IMR-90 (cell line): ENCODE measurements around the gene LENG1. TPM values are rescaled to one million over a fixed set of nuclear protein-coding genes. Genes with fewer than 3 reads are reported as not detected.
A peak's percentile ranks its signal among the peaks of the same experiment; 100 is the strongest.

Source experiments
- ATAC-seq: fragments of 200-7000 bp; cut with Tn5 transposase; 2 replicates; pipeline ENCODE4 v1.9.1; 2020; ENCODE audit warnings: low read depth, mild to moderate bottlenecking, moderate library complexity
- BruUV-seq: library from RNA; stranded (reverse); fragments of 400-500 nt; replicated peaks from 2 replicates; lab custom pipeline; 2021; lab: Mats Ljungman, UMichigan
- CTCF ChIA-PET: fragments of 300-600 bp; formaldehyde crosslinking; extraction: SDS; loops from one replicate; lab custom pipeline; 2021; ENCODE audit warnings: antibody characterized with exemption; lab: Yijun Ruan, JAX
- POLR2A ChIA-PET: fragments of 300-600 bp; sonication (Branson Sonifier 250); formaldehyde crosslinking; loops from one replicate; lab custom pipeline; 2022; ENCODE audit warnings: antibody characterized with exemption; ENCODE audit not compliant: unreplicated experiment; lab: Charles Lee
- DNase-seq: peaks from one replicate; pipeline ENCODE4 v3.0.0; 2013
- H2AFZ ChIP-seq: replicated peaks from 2 replicates; pipeline ENCODE3; 2013; ENCODE audit warnings: low read length, mild to moderate bottlenecking; ENCODE audit not compliant: poor library complexity
- H2AK5ac ChIP-seq: 2 replicates; pipeline ENCODE4 v1.6.1; 2013; ENCODE audit warnings: low read depth, low read length, inconsistent platforms
- H2AK9ac ChIP-seq: replicated peaks from 2 replicates; pipeline ENCODE3; 2013; ENCODE audit warnings: mild to moderate bottlenecking, low read depth, low read length, moderate library complexity; ENCODE audit not compliant: poor library complexity
- H2BK120ac ChIP-seq: 2 replicates; pipeline ENCODE4 v1.6.1; 2013; ENCODE audit warnings: low read depth, low read length, inconsistent platforms
- H2BK15ac ChIP-seq: 3 replicates; pipeline ENCODE4 v1.6.1; 2013; ENCODE audit warnings: low read depth, low read length, inconsistent platforms
- H2BK20ac ChIP-seq: 2 replicates; pipeline ENCODE4 v1.6.1; 2013; ENCODE audit warnings: low read depth, mild to moderate bottlenecking, inconsistent platforms, low read length, moderate library complexity
- H2BK5ac ChIP-seq: 2 replicates; pipeline ENCODE4 v1.6.1; 2013; ENCODE audit warnings: mild to moderate bottlenecking, low read depth, low read length, inconsistent platforms; ENCODE audit not compliant: poor library complexity, severe bottlenecking
- H3K14ac ChIP-seq: replicated peaks from 2 replicates; pipeline ENCODE4 v1.6.1; 2013; ENCODE audit warnings: low read depth, low read length, inconsistent platforms
- H3K18ac ChIP-seq: 2 replicates; pipeline ENCODE4 v1.6.1; 2013; ENCODE audit warnings: low read depth, low read length, control low read depth
- H3K23ac ChIP-seq: 2 replicates; pipeline ENCODE4 v1.6.1; 2013; ENCODE audit warnings: low read depth, low read length, inconsistent platforms
- H3K27ac ChIP-seq: 2 replicates; pipeline ENCODE4 v1.5.1; 2013; ENCODE audit warnings: mild to moderate bottlenecking, control low read depth, low read length; ENCODE audit not compliant: insufficient read depth
- H3K27me3 ChIP-seq: 2 replicates; pipeline ENCODE4 v1.6.1; 2013; ENCODE audit warnings: low read length; ENCODE audit not compliant: control insufficient read depth, insufficient read depth
- H3K36me3 ChIP-seq: 2 replicates; pipeline ENCODE4 v1.6.1; 2013; ENCODE audit warnings: low read length, mixed read lengths; ENCODE audit not compliant: control insufficient read depth, insufficient read depth
- H3K4ac ChIP-seq: 2 replicates; pipeline ENCODE4 v1.6.1; 2013; ENCODE audit warnings: low read depth, low read length, inconsistent platforms
- H3K4me1 ChIP-seq: 2 replicates; pipeline ENCODE4 v1.6.1; 2013; ENCODE audit warnings: low read length, mixed read lengths; ENCODE audit not compliant: control insufficient read depth, insufficient read depth
- H3K4me2 ChIP-seq: 2 replicates; pipeline ENCODE4 v1.6.1; 2013; ENCODE audit warnings: low read depth, mild to moderate bottlenecking, control low read depth, low read length, moderate library complexity
- H3K4me3 ChIP-seq: 2 replicates; pipeline ENCODE4 v1.5.1; 2013; ENCODE audit warnings: low read depth, mild to moderate bottlenecking, control low read depth, low read length, moderate library complexity; ENCODE audit not compliant: insufficient read depth
- H3K56ac ChIP-seq: 2 replicates; pipeline ENCODE4 v1.6.1; 2013; ENCODE audit warnings: low read length, inconsistent platforms; ENCODE audit not compliant: insufficient read depth; ENCODE audit errors: extremely low read depth
- H3K79me1 ChIP-seq, 2 experiments: 2 replicates each; pipeline ENCODE4 v1.6.1; 2013; ENCODE audit warnings: low read length in 2 of 2, inconsistent platforms in 1 of 2, low read depth in 1 of 2
- H3K9ac ChIP-seq: 2 replicates; pipeline ENCODE4 v1.6.1; 2013; ENCODE audit warnings: low read depth, low read length, control low read depth
- H3K9me1 ChIP-seq: 2 replicates; pipeline ENCODE4 v1.6.1; 2013; ENCODE audit warnings: low read length, inconsistent platforms; ENCODE audit not compliant: insufficient read depth
- H3K9me3 ChIP-seq: 2 replicates; pipeline ENCODE4 v1.6.1; 2013; ENCODE audit warnings: low read length; ENCODE audit not compliant: control insufficient read depth, insufficient read depth
- H4K20me1 ChIP-seq: 2 replicates; pipeline ENCODE4 v1.6.1; 2013; ENCODE audit warnings: low read length, inconsistent platforms; ENCODE audit not compliant: insufficient read depth
- H4K5ac ChIP-seq: 2 replicates; pipeline ENCODE4 v1.6.1; 2013; ENCODE audit warnings: mild to moderate bottlenecking, low read depth, low read length, control low read depth
- H4K8ac ChIP-seq, 2 experiments: 2 replicates each; pipeline ENCODE4 v1.6.1; 2013; ENCODE audit warnings: low read depth in 2 of 2, low read length in 2 of 2, control low read depth in 1 of 2, inconsistent platforms in 1 of 2
- H4K91ac ChIP-seq: 2 replicates; pipeline ENCODE4 v1.6.1; 2013; ENCODE audit warnings: low read depth, low read length, inconsistent platforms; ENCODE audit not compliant: insufficient read depth
- CHD1 ChIP-seq: IDR thresholded peaks from 2 replicates; pipeline ENCODE4 v1.6.1; 2012; ENCODE audit warnings: low read depth, low read length, improper control_type of control experiment
- ELK1 ChIP-seq: fragments of 150-350 bp; IDR thresholded peaks from 2 replicates; pipeline ENCODE4 v1.6.1; 2016; ENCODE audit warnings: low read depth, mild to moderate bottlenecking, low read length, moderate library complexity, borderline replicate concordance
- MAFK ChIP-seq: IDR thresholded peaks from 2 replicates; pipeline ENCODE4 v1.6.1; 2012; ENCODE audit warnings: low read depth, low read length, improper control_type of control experiment
- RAD21 ChIP-seq: IDR thresholded peaks from 2 replicates; pipeline ENCODE4 v1.6.1; 2012; ENCODE audit warnings: low read length, improper control_type of control experiment
- SMC3 ChIP-seq: fragments of 150-350 bp; IDR thresholded peaks from 2 replicates; pipeline ENCODE4 v1.6.1; 2016; ENCODE audit warnings: low read depth, mild to moderate bottlenecking, antibody characterized with exemption, low read length, moderate library complexity
- USF2 ChIP-seq: fragments of 150-350 bp; IDR thresholded peaks from 2 replicates; pipeline ENCODE4 v1.6.1; 2017; ENCODE audit warnings: mild to moderate bottlenecking, antibody characterized with exemption, low read length, low read depth
- WGBS, 2 experiments: methylation state at CpG; one replicate each; pipeline versions ENCODE4 v1.1.5 to v1.1.7; 2013; ENCODE audit warnings: missing lambda C conversion rate in 2 of 2; ENCODE audit not compliant: insufficient read length in 1 of 2; ENCODE audit errors: extremely low coverage in 2 of 2; 5-methylcytosine and 5-hydroxymethylcytosine counted together
- dilution Hi-C: fragments of 300-500 bp; cut with HindIII; formaldehyde crosslinking; loops from one replicate; pipeline ENCODE4 v1.14.3; 2018; ENCODE audit warnings: low sequenced_read_pairs; ENCODE audit not compliant: unreplicated experiment
- in situ Hi-C: fragments of 300-500 bp; cut with MboI; formaldehyde crosslinking; loops from 3 replicates; pipeline ENCODE4 v1.14.3; 2019; ENCODE audit warnings: low sequenced_read_pairs, inconsistent platforms, mixed read lengths
- intact Hi-C: fragments of 100-400 bp; cut with micrococcal nuclease; formaldehyde crosslinking; loops from 2 replicates; pipeline ENCODE4 v1.10.0; 2022
- polyA plus RNA-seq, 3 experiments: library from polyadenylated mRNA; depleted of rRNA; stranded (reverse); fragments of >200 nt; gene quantifications; 2 replicates each; pipeline ENCODE4 v1.2.3, GENCODE V29; 2012; ENCODE audit warnings: low replicate concordance in 1 of 3
- total RNA-seq: library from RNA; depleted of rRNA; stranded (reverse); fragments of >200 nt; gene quantifications from 2 replicates; pipeline ENCODE4 v1.2.3, GENCODE V29; 2012

The LENG1 gene
- total and polyA plus RNA-seq, 2 of the 4 experiments (the other 2 are of a cell fraction), result 2.7 to 5.3 TPM

- H4K91ac ChIP-seq, result no peak overlapping the region
- TF ChIP-seq USF2 (no peak), CHD1 (no peak), RAD21 (no peak), MAFK (no peak), ELK1 (no peak), SMC3 (no peak)
- no peak overlapping the region for H3K14ac ChIP-seq
- peaks cover 4% of the 10 kb centered on the region; the same call in 1 of the 2 replicates for H3K36me3 ChIP-seq
- no peak overlapping the region for H3K27ac ChIP-seq
- H3K27me3 ChIP-seq, result no peaks in the 10 kb centered on the region
- ChIA-PET POLR2A (no interaction called here), CTCF (no interaction called here)
- no peak overlapping the region for H2BK15ac ChIP-seq
- H3K4me1 ChIP-seq, result peaks cover 11% of the 10 kb centered on the region
- no peak overlapping the region for H2AK5ac ChIP-seq
- no TSS peak for BruUV-seq
- no peaks in the 10 kb centered on the region for H3K9me3 ChIP-seq
- H3K4me3 ChIP-seq, result no peak overlapping the region
- H2AFZ ChIP-seq, result peak overlapping the region; percentile 89
- 55% methylated on average over 4 of the region's 14 CpGs; no CpG with 5 or more reads in 1 of the 2 experiments for WGBS, 2 experiments
- H3K18ac ChIP-seq, result no peak overlapping the region
- H2BK5ac ChIP-seq, result no peak overlapping the region
- H2AK9ac ChIP-seq, result no peak overlapping the region
- H2BK120ac ChIP-seq, result no peak overlapping the region
- no peak overlapping the region for H4K8ac ChIP-seq
- no peaks in the 10 kb centered on the region; the same call in none of the 2 replicates for H3K9me1 ChIP-seq
- no peak overlapping the region for H3K4me2 ChIP-seq
- peaks cover 10 to 29% of the 10 kb centered on the region in 2 experiments; a peak in 3 of 4 replicates for H3K79me1 ChIP-seq
- H4K20me1 ChIP-seq, result no peaks in the 10 kb centered on the region
- DNase-seq (no peak), ATAC-seq (no peak)
- in situ Hi-C loops, result no loop called here
- no peak overlapping the region for H3K4ac ChIP-seq
- H4K5ac ChIP-seq, result no peak overlapping the region
- no peak overlapping the region for H3K56ac ChIP-seq
- H2BK20ac ChIP-seq, result no peak overlapping the region
- dilution Hi-C loops, result no loop called here
- intact Hi-C loops, result no loop called here
- H3K9ac ChIP-seq, result no peak overlapping the region
- H3K23ac ChIP-seq, result no peak overlapping the region
Measured at GRCh38 chr19:54162884-54163283, 3.4 kb upstream of the LENG1 start.
